Loucy (cell line): ENCODE measurements around the gene ZFP69B.

Experiments used
- H2AFZ ChIP-seq: fragments of 200-600 bp; sonication (generic); 2 replicates; pipeline ENCODE4 v1.6.0; 2016; ENCODE audit warnings: antibody characterized with exemption, mild to moderate bottlenecking, low read length, moderate library complexity
- H3F3A ChIP-seq: fragments of 200-600 bp; 2 replicates; pipeline ENCODE4 v1.6.0; 2016; ENCODE audit warnings: antibody characterized with exemption, low read depth, mild to moderate bottlenecking
- H3K27me3 ChIP-seq: fragments of 200-600 bp; sonication (generic); 2 replicates; pipeline ENCODE4 v1.6.1; 2014; ENCODE audit warnings: low read length, mild to moderate bottlenecking; ENCODE audit not compliant: insufficient read depth, poor library complexity, severe bottlenecking
- H3K36me3 ChIP-seq: fragments of 200-600 bp; sonication (generic); 2 replicates; pipeline ENCODE4 v1.6.1; 2016; ENCODE audit warnings: low read length; ENCODE audit not compliant: insufficient read depth
- H3K4me1 ChIP-seq: fragments of 200-600 bp; sonication (generic); 2 replicates; pipeline ENCODE4 v1.5.1; 2014; ENCODE audit warnings: low read length, mild to moderate bottlenecking; ENCODE audit not compliant: insufficient read depth, poor library complexity, severe bottlenecking
- H3K4me2 ChIP-seq: fragments of 200-600 bp; sonication (generic); 2 replicates; pipeline ENCODE4 v1.6.0; 2014; ENCODE audit warnings: antibody characterized with exemption, low read length, low read depth, mild to moderate bottlenecking; ENCODE audit not compliant: poor library complexity, severe bottlenecking
- H3K4me3 ChIP-seq: fragments of 200-600 bp; sonication (generic); 2 replicates; pipeline ENCODE4 v1.5.1; 2014; ENCODE audit warnings: low read length, mild to moderate bottlenecking, mixed read lengths; ENCODE audit not compliant: poor library complexity, severe bottlenecking
- H3K79me2 ChIP-seq: fragments of 200-600 bp; sonication (generic); 2 replicates; pipeline ENCODE4 v1.6.1; 2014; ENCODE audit warnings: low read length; ENCODE audit not compliant: insufficient read depth
- H3K9ac ChIP-seq: fragments of 200-600 bp; sonication (generic); 2 replicates; pipeline ENCODE4 v1.6.0; 2014; ENCODE audit warnings: mild to moderate bottlenecking, low read depth, low read length, moderate library complexity; ENCODE audit not compliant: poor library complexity, severe bottlenecking
- H3K9me2 ChIP-seq: fragments of 200-600 bp; sonication (generic); replicated peaks from 2 replicates; pipeline ENCODE4 v1.6.1; 2016; ENCODE audit warnings: low read depth, low read length, mixed read lengths
- H3K9me3 ChIP-seq: fragments of 200-600 bp; sonication (generic); 2 replicates; pipeline ENCODE4 v1.6.1; 2014; ENCODE audit warnings: mild to moderate bottlenecking, antibody characterized with exemption, low read length, low read depth; ENCODE audit not compliant: insufficient read depth
- H4K20me1 ChIP-seq: fragments of 200-600 bp; sonication (generic); 2 replicates; pipeline ENCODE4 v1.6.0; 2014; ENCODE audit warnings: antibody characterized with exemption, low read length, mild to moderate bottlenecking; ENCODE audit not compliant: insufficient read depth, poor library complexity, severe bottlenecking
- CTCF ChIP-seq: fragments of 200-600 bp; sonication (generic); conservative IDR thresholded peaks from 2 replicates; pipeline ENCODE4 v1.5.1; 2014; ENCODE audit warnings: mild to moderate bottlenecking, antibody characterized with exemption, low read length
- EZH2phosphoT487 ChIP-seq: fragments of 200-600 bp; IDR thresholded peaks from 2 replicates; pipeline ENCODE4 v1.6.1; 2018; ENCODE audit warnings: antibody characterized with exemption, mild to moderate bottlenecking, moderate library complexity, borderline replicate concordance

The ZFP69B gene

GRCh38 chr1:40405812-40406211 is 44.5 kb upstream of the ZFP69B start:
- Histone ChIP-seq H3K9ac (no peak overlapping the region), H3K9me3 (no peaks in the 10 kb centered on the region)
- TF ChIP-seq CTCF (no peak), EZH2phosphoT487 (no peak)

GRCh38 chr1:40407453-40407852 is 42.8 kb upstream of the ZFP69B start:
- Histone ChIP-seq H3F3A (no peaks in the 10 kb centered on the region), H3K4me2 (no peak overlapping the region), H2AFZ (no peak overlapping the region), H3K4me3 (no peak overlapping the region), H3K79me2 (peaks cover 10% of the 10 kb centered on the region; the same call in 1 of the 2 replicates), H3K9ac (no peak overlapping the region), H3K4me1 (no peaks in the 10 kb centered on the region), H4K20me1 (no peaks in the 10 kb centered on the region), H3K9me3 (no peaks in the 10 kb centered on the region), H3K9me2 (no peaks in the 10 kb centered on the region), H3K27me3 (no peaks in the 10 kb centered on the region), H3K36me3 (peaks cover 38% of the 10 kb centered on the region)
- TF ChIP-seq CTCF (no peak), EZH2phosphoT487 (no peak)

More at GRCh38 chr1:40405812-40406211, 44.5 kb upstream of the ZFP69B start:
- Histone ChIP-seq H3F3A (no peaks in the 10 kb centered on the region), H3K4me3 (no peak overlapping the region), H3K79me2 (peaks cover 10% of the 10 kb centered on the region; the same call in 1 of the 2 replicates), H2AFZ (no peak overlapping the region), H3K4me2 (no peak overlapping the region), H3K4me1 (no peaks in the 10 kb centered on the region), H3K27me3 (no peaks in the 10 kb centered on the region), H3K36me3 (peaks cover 31% of the 10 kb centered on the region), H4K20me1 (no peaks in the 10 kb centered on the region), H3K9me2 (no peaks in the 10 kb centered on the region)

GRCh38 chr1:40409467-40409866 is 40.8 kb upstream of the ZFP69B start:
- TF ChIP-seq CTCF (no peak), EZH2phosphoT487 (no peak)
- no peak overlapping the region for H3K4me2 ChIP-seq
- no peaks in the 10 kb centered on the region for H3K4me1 ChIP-seq
- H4K20me1 ChIP-seq = no peaks in the 10 kb centered on the region
- H3K9me2 ChIP-seq = no peaks in the 10 kb centered on the region
- H3F3A ChIP-seq = no peaks in the 10 kb centered on the region
- H3K9me3 ChIP-seq = no peaks in the 10 kb centered on the region
- H3K27me3 ChIP-seq = no peaks in the 10 kb centered on the region
- no peak overlapping the region for H3K4me3 ChIP-seq
- peaks cover 58% of the 10 kb centered on the region for H3K36me3 ChIP-seq
- no peak overlapping the region for H3K9ac ChIP-seq
- peaks cover 8% of the 10 kb centered on the region; the same call in 1 of the 2 replicates for H3K79me2 ChIP-seq
- no peak overlapping the region for H2AFZ ChIP-seq
